CD4-positive, alpha-beta T cell treated with Interleukin-4 for 4 hours (primary cell): ENCODE results near the gene AGMAT.
A peak's percentile ranks its signal among the peaks of the same experiment; 100 is the strongest.

Source experiments
- DNase-seq: peaks from one replicate; pipeline ENCODE4 v3.0.0-alpha.2; 2020

Gene AGMAT

GRCh38 chr1:15557594-15557993 lies 27.3 kb downstream of the AGMAT start:
- DNase-seq: no peak

- no peak for DNase-seq
Observed at GRCh38 chr1:15557008-15557407, 27.8 kb downstream of the AGMAT start.

GRCh38 chr1:15550573-15550972 lies 34.3 kb downstream of the AGMAT start:
- no peak for DNase-seq

- no peak for DNase-seq
Observed at GRCh38 chr1:15546641-15547040, 38.2 kb downstream of the AGMAT start.

- no peak for DNase-seq
Observed at GRCh38 chr1:15543589-15544568, 41.0 kb downstream of the AGMAT start.

GRCh38 chr1:15543251-15543588 lies 41.6 kb downstream of the AGMAT start:
- DNase-seq: no peak

GRCh38 chr1:15542388-15543250 lies 42.2 kb downstream of the AGMAT start:
- no peak for DNase-seq

- no peak for DNase-seq
Observed at GRCh38 chr1:15541231-15541792, 43.5 kb downstream of the AGMAT start.

- DNase-seq: no peak
Observed at GRCh38 chr1:15540186-15540585, 44.7 kb downstream of the AGMAT start.

GRCh38 chr1:15538771-15539170 lies 46.1 kb downstream of the AGMAT start:
- no peak for DNase-seq

GRCh38 chr1:15531682-15532081 lies 53.2 kb downstream of the AGMAT start:
- DNase-seq: no peak

GRCh38 chr1:15531003-15531402 lies 53.8 kb downstream of the AGMAT start:
- no peak for DNase-seq

- peak; percentile 100 for DNase-seq
Observed at GRCh38 chr1:15526490-15527339, 58.1 kb downstream of the AGMAT start, which contains the start of gene DNAJC16. DNAJC16 (plus strand) TSS chr1:15526848; CDS start chr1:15529106, 2,258 bp downstream.

GRCh38 chr1:15526021-15526489 lies 58.8 kb downstream of the AGMAT start:
- no peak for DNase-seq

GRCh38 chr1:15525050-15526020 lies 59.5 kb downstream of the AGMAT start:
- no peak for DNase-seq

GRCh38 chr1:15524283-15525049 lies 60.4 kb downstream of the AGMAT start:
- DNase-seq: peak; percentile 98

GRCh38 chr1:15524021-15524282 lies 60.9 kb downstream of the AGMAT start, which contains the start of gene CASP9:
CASP9 (minus strand) TSS chr1:15524215; CDS start chr1:15524200, 15 bp downstream.
- DNase-seq: no peak

- DNase-seq: no peak
Observed at GRCh38 chr1:15523104-15524020, 61.5 kb downstream of the AGMAT start.

GRCh38 chr1:15522551-15522950 lies 62.3 kb downstream of the AGMAT start:
- DNase-seq: no peak
